Endothelial cell of umbilical vein (primary cell): ENCODE data around the gene SWT1. TPM values are rescaled to one million over a fixed set of nuclear protein-coding genes. Genes with fewer than 3 reads are reported as not detected.

Source experiments
- BruUV-seq: library from RNA; stranded (reverse); fragments of 400-500 nt; replicated peaks from 2 replicates; lab custom pipeline; 2021; lab: Mats Ljungman, UMichigan
- CTCF ChIA-PET: fragments of 300-600, 350-600 bp; sonication (Branson Sonifier 250); formaldehyde crosslinking; loops from one replicate; lab custom pipeline; 2021; ENCODE audit warnings: antibody characterized with exemption, inconsistent platforms; lab: Charles Lee
- POLR2A ChIA-PET: fragments of 300-600, 350-600 bp; sonication (Branson Sonifier 250); formaldehyde crosslinking; loops from one replicate; lab custom pipeline; 2021; ENCODE audit warnings: antibody characterized with exemption, inconsistent platforms; lab: Charles Lee
- DNase-seq: peaks from one replicate; pipeline ENCODE4 v3.0.0-alpha.2; 2011; ENCODE audit warnings: low read depth, low spot score
- FAIRE-seq: peaks from 2 replicates; lab custom pipeline; 2011; peaks lifted over from hg19 to GRCh38; lab: Jason Lieb, UNC
- H2AFZ ChIP-seq: 2 replicates; pipeline ENCODE4 v1.6.0; 2012; ENCODE audit warnings: low read depth, low read length, control low read depth, inconsistent platforms
- H3K27ac ChIP-seq: 2 replicates; pipeline ENCODE4 v1.5.1; 2011; ENCODE audit warnings: low read depth, mild to moderate bottlenecking, control low read depth, low read length, moderate library complexity; ENCODE audit not compliant: insufficient read depth
- H3K27me3 ChIP-seq, 2 experiments: 2 replicates each; pipeline versions ENCODE4 v1.6.0 to v1.6.1; 2011; ENCODE audit warnings: low read length in 2 of 2, mixed read lengths in 1 of 2; ENCODE audit not compliant: control insufficient read depth in 2 of 2, insufficient read depth in 2 of 2
- H3K36me3 ChIP-seq, 2 experiments: 2 replicates in 1 of 2; 3 replicates in 1 of 2; pipeline ENCODE4 v1.5.1; 2011; ENCODE audit warnings: low read length in 2 of 2, mild to moderate bottlenecking in 1 of 2, moderate library complexity in 1 of 2; ENCODE audit not compliant: control insufficient read depth in 2 of 2, insufficient read depth in 2 of 2; ENCODE audit errors: extremely low read depth in 1 of 2
- H3K4me1 ChIP-seq: 3 replicates; pipeline ENCODE4 v1.5.1; 2011; ENCODE audit warnings: mild to moderate bottlenecking, low read length; ENCODE audit not compliant: control insufficient read depth, insufficient read depth; ENCODE audit errors: extremely low read depth
- H3K4me2 ChIP-seq: 2 replicates; pipeline ENCODE4 v1.6.1; 2011; ENCODE audit warnings: low read length, control low read depth, mixed read lengths; ENCODE audit not compliant: insufficient read depth
- H3K4me3 ChIP-seq, 3 experiments: fragments of 200-600 bp in 1 of 3; sonication (generic), shearing (Covaris generic) in 1 of 3; replicated peaks in 1 of 3; 2 replicates each; pipeline ENCODE4 v1.5.1; 2011 to 2016; ENCODE audit warnings: control low read depth in 3 of 3, low read length in 3 of 3, mild to moderate bottlenecking in 2 of 3, inconsistent platforms in 1 of 3, low read depth in 1 of 3, moderate library complexity in 1 of 3; ENCODE audit not compliant: insufficient read depth in 1 of 3
- H3K79me2 ChIP-seq: 2 replicates; pipeline ENCODE4 v1.6.0; 2012; ENCODE audit warnings: low read length, inconsistent platforms; ENCODE audit not compliant: control insufficient read depth, insufficient read depth
- H3K9ac ChIP-seq: replicated peaks from 2 replicates; pipeline ENCODE3; 2011; ENCODE audit warnings: low read length, control low read depth; ENCODE audit not compliant: insufficient read depth; ENCODE audit errors: extremely low read depth
- H3K9me1 ChIP-seq: replicated peaks from 3 replicates; pipeline ENCODE4 v1.6.0; 2011; ENCODE audit warnings: mild to moderate bottlenecking, low read length; ENCODE audit not compliant: control insufficient read depth, insufficient read depth; ENCODE audit errors: extremely low read depth
- H3K9me3 ChIP-seq: replicated peaks from 2 replicates; pipeline ENCODE4 v1.5.1; 2012; ENCODE audit warnings: low read length, inconsistent platforms; ENCODE audit not compliant: control insufficient read depth, insufficient read depth
- H4K20me1 ChIP-seq: replicated peaks from 2 replicates; pipeline ENCODE3; 2011; ENCODE audit warnings: mild to moderate bottlenecking, low read length; ENCODE audit not compliant: control insufficient read depth, insufficient read depth; ENCODE audit errors: extremely low read depth
- CTCF ChIP-seq, 2 donors: IDR thresholded peaks; 1 replicate in 1 of 2; 2 replicates in 1 of 2; pipeline ENCODE4 v1.5.1; 2011; ENCODE audit warnings: low read length in 2 of 2, mild to moderate bottlenecking in 2 of 2, moderate library complexity in 2 of 2, control low read depth in 1 of 2, inconsistent platforms in 1 of 2, low read depth in 1 of 2; ENCODE audit not compliant: insufficient read depth in 1 of 2; ENCODE audit errors: extremely low read depth in 1 of 2
- EZH2 ChIP-seq: IDR thresholded peaks from 2 replicates; pipeline ENCODE4 v1.6.1; 2012; ENCODE audit warnings: borderline replicate concordance, low read depth, mild to moderate bottlenecking, moderate library complexity, low read length, inconsistent platforms; ENCODE audit not compliant: severe bottlenecking
- FOS ChIP-seq: IDR thresholded peaks from 2 replicates; pipeline ENCODE4 v1.6.1; 2011; ENCODE audit warnings: mild to moderate bottlenecking, low read length, moderate library complexity, borderline replicate concordance; ENCODE audit not compliant: insufficient read depth
- GATA2 ChIP-seq: IDR thresholded peaks from 2 replicates; pipeline ENCODE4 v1.7.0; 2011; ENCODE audit warnings: low read depth, mild to moderate bottlenecking, moderate library complexity, mixed read lengths, low read length; ENCODE audit not compliant: insufficient read length, insufficient read depth
- JUN ChIP-seq: IDR thresholded peaks from 2 replicates; pipeline ENCODE4 v1.6.1; 2011; ENCODE audit warnings: borderline replicate concordance, low read depth; ENCODE audit not compliant: insufficient read length, insufficient read depth
- MAX ChIP-seq: IDR thresholded peaks from 2 replicates; pipeline ENCODE4 v1.6.1; 2011; ENCODE audit not compliant: insufficient read depth, insufficient read length
- MYC ChIP-seq: IDR thresholded peaks from one replicate; pipeline ENCODE4 v1.6.1; 2011; ENCODE audit warnings: mild to moderate bottlenecking, low read depth, low read length
- POLR2A ChIP-seq: IDR thresholded peaks from 2 replicates; pipeline ENCODE4 v1.6.1; 2012; ENCODE audit warnings: low read depth, mild to moderate bottlenecking, control low read depth, low read length
- POLR2AphosphoS5 ChIP-seq: IDR thresholded peaks from 2 replicates; pipeline ENCODE4 v1.6.1; 2012; ENCODE audit warnings: low read depth, mild to moderate bottlenecking, control low read depth, low read length, moderate library complexity; ENCODE audit not compliant: insufficient read depth
- dilution Hi-C: fragments of 300-500 bp; cut with MboI; formaldehyde crosslinking; loops from one replicate; pipeline ENCODE4 v1.15.0; 2019; ENCODE audit warnings: low sequenced_read_pairs; ENCODE audit not compliant: extremely low pct_ligation_motif_present
- intact Hi-C: fragments of 100-400 bp; cut with micrococcal nuclease; formaldehyde crosslinking; loops from one replicate; pipeline ENCODE4 v1.10.0; 2022
- polyA plus RNA-seq, 4 experiments: library from polyadenylated mRNA; depleted of rRNA in 3 of 4; stranded (reverse) in 3 of 4; unstranded in 1 of 4; fragments of >200 nt; gene quantifications; 2 replicates each; pipeline versions ENCODE4 v1.2.1 to v1.2.3, GENCODE V29; 2011 to 2012; ENCODE audit warnings: missing spikeins in 1 of 4
- total RNA-seq: library from RNA; stranded (reverse); gene quantifications from 2 replicates; pipeline ENCODE4 v1.2.3, GENCODE V29; 2021

SWT1 gene
- total and polyA plus RNA-seq, 2 donors (not counting 3 experiments of a cell fraction or from before 2014, with no cell fraction given) = 1.0 to 4.3 TPM

- Histone ChIP-seq H3K27ac (no peak overlapping the region), H3K27me3 (no peaks in the 10 kb centered on the region), H3K4me3 (no peak overlapping the region), H3K4me2 (no peak overlapping the region), H2AFZ (no peak overlapping the region), H3K9me3 (no peaks in the 10 kb centered on the region), H3K9ac (no peak overlapping the region), H3K79me2 (peaks cover 82% of the 10 kb centered on the region), H4K20me1 (peaks cover 23% of the 10 kb centered on the region), H3K9me1 (peaks cover 2% of the 10 kb centered on the region), H3K4me1 (peaks cover 35% of the 10 kb centered on the region), H3K36me3 (peaks cover 2 to 25% of the 10 kb centered on the region in 2 experiments)
- CTCF ChIA-PET = interaction anchor here (0.9 to 1.0 kb wide), 3 partner anchors 248 to 369 kb away, joined by 3 to 4 read pairs (median 4); no protein-coding TSS in a partner anchor
- dilution Hi-C loops = no loop called here
- BruUV-seq = no TSS peak
- intact Hi-C loops = no loop called here
- POLR2A ChIA-PET = no interaction called here
- no peak for DNase-seq
- TF ChIP-seq POLR2A (no peak), GATA2 (no peak), MAX (no peak), EZH2 (no peak), JUN (no peak), CTCF (IDR thresholded peaks at IDR 0.05; ENCODE audit: extremely low read depth in 1 of 2, insufficient read depth in 1 of 2, low read depth in 1 of 2, low read length in 2 of 2) (no peak), MYC (no peak), POLR2AphosphoS5 (no peak), FOS (no peak)
- FAIRE-seq = no peak
Observed at GRCh38 chr1:185311589-185312225, 154.7 kb downstream of the SWT1 start.
